IMR-90 (cell line): ENCODE measurements around the gene MLLT10. TPM values are rescaled to one million over a fixed set of nuclear protein-coding genes. Genes with fewer than 3 reads are reported as not detected.

Experiments
- ATAC-seq: fragments of 200-7000 bp; cut with Tn5 transposase; 2 replicates; pipeline ENCODE4 v1.9.1; 2020; ENCODE audit warnings: low read depth, mild to moderate bottlenecking, moderate library complexity
- BruUV-seq: library from RNA; stranded (reverse); fragments of 400-500 nt; replicated peaks from 2 replicates; lab custom pipeline; 2021; lab: Mats Ljungman, UMichigan
- CTCF ChIA-PET: fragments of 300-600 bp; formaldehyde crosslinking; extraction: SDS; loops from one replicate; lab custom pipeline; 2021; ENCODE audit warnings: antibody characterized with exemption; lab: Yijun Ruan, JAX
- POLR2A ChIA-PET: fragments of 300-600 bp; sonication (Branson Sonifier 250); formaldehyde crosslinking; loops from one replicate; lab custom pipeline; 2022; ENCODE audit warnings: antibody characterized with exemption; ENCODE audit not compliant: unreplicated experiment; lab: Charles Lee
- DNase-seq: peaks from one replicate; pipeline ENCODE4 v3.0.0; 2013
- H2AFZ ChIP-seq: replicated peaks from 2 replicates; pipeline ENCODE3; 2013; ENCODE audit warnings: low read length, mild to moderate bottlenecking; ENCODE audit not compliant: poor library complexity
- H2AK5ac ChIP-seq: 2 replicates; pipeline ENCODE4 v1.6.1; 2013; ENCODE audit warnings: low read depth, low read length, inconsistent platforms
- H2AK9ac ChIP-seq: replicated peaks from 2 replicates; pipeline ENCODE3; 2013; ENCODE audit warnings: mild to moderate bottlenecking, low read depth, low read length, moderate library complexity; ENCODE audit not compliant: poor library complexity
- H2BK120ac ChIP-seq: 2 replicates; pipeline ENCODE4 v1.6.1; 2013; ENCODE audit warnings: low read depth, low read length, inconsistent platforms
- H2BK15ac ChIP-seq: 3 replicates; pipeline ENCODE4 v1.6.1; 2013; ENCODE audit warnings: low read depth, low read length, inconsistent platforms
- H2BK20ac ChIP-seq: 2 replicates; pipeline ENCODE4 v1.6.1; 2013; ENCODE audit warnings: low read depth, mild to moderate bottlenecking, inconsistent platforms, low read length, moderate library complexity
- H2BK5ac ChIP-seq: 2 replicates; pipeline ENCODE4 v1.6.1; 2013; ENCODE audit warnings: mild to moderate bottlenecking, low read depth, low read length, inconsistent platforms; ENCODE audit not compliant: poor library complexity, severe bottlenecking
- H3K14ac ChIP-seq: replicated peaks from 2 replicates; pipeline ENCODE4 v1.6.1; 2013; ENCODE audit warnings: low read depth, low read length, inconsistent platforms
- H3K18ac ChIP-seq: 2 replicates; pipeline ENCODE4 v1.6.1; 2013; ENCODE audit warnings: low read depth, low read length, control low read depth
- H3K23ac ChIP-seq: 2 replicates; pipeline ENCODE4 v1.6.1; 2013; ENCODE audit warnings: low read depth, low read length, inconsistent platforms
- H3K27ac ChIP-seq: 2 replicates; pipeline ENCODE4 v1.5.1; 2013; ENCODE audit warnings: mild to moderate bottlenecking, control low read depth, low read length; ENCODE audit not compliant: insufficient read depth
- H3K27me3 ChIP-seq: 2 replicates; pipeline ENCODE4 v1.6.1; 2013; ENCODE audit warnings: low read length; ENCODE audit not compliant: control insufficient read depth, insufficient read depth
- H3K36me3 ChIP-seq: 2 replicates; pipeline ENCODE4 v1.6.1; 2013; ENCODE audit warnings: low read length, mixed read lengths; ENCODE audit not compliant: control insufficient read depth, insufficient read depth
- H3K4ac ChIP-seq: 2 replicates; pipeline ENCODE4 v1.6.1; 2013; ENCODE audit warnings: low read depth, low read length, inconsistent platforms
- H3K4me1 ChIP-seq: 2 replicates; pipeline ENCODE4 v1.6.1; 2013; ENCODE audit warnings: low read length, mixed read lengths; ENCODE audit not compliant: control insufficient read depth, insufficient read depth
- H3K4me2 ChIP-seq: 2 replicates; pipeline ENCODE4 v1.6.1; 2013; ENCODE audit warnings: low read depth, mild to moderate bottlenecking, control low read depth, low read length, moderate library complexity
- H3K4me3 ChIP-seq: 2 replicates; pipeline ENCODE4 v1.5.1; 2013; ENCODE audit warnings: low read depth, mild to moderate bottlenecking, control low read depth, low read length, moderate library complexity; ENCODE audit not compliant: insufficient read depth
- H3K56ac ChIP-seq: 2 replicates; pipeline ENCODE4 v1.6.1; 2013; ENCODE audit warnings: low read length, inconsistent platforms; ENCODE audit not compliant: insufficient read depth; ENCODE audit errors: extremely low read depth
- H3K79me1 ChIP-seq, 2 experiments: 2 replicates each; pipeline ENCODE4 v1.6.1; 2013; ENCODE audit warnings: low read length in 2 of 2, inconsistent platforms in 1 of 2, low read depth in 1 of 2
- H3K9ac ChIP-seq: 2 replicates; pipeline ENCODE4 v1.6.1; 2013; ENCODE audit warnings: low read depth, low read length, control low read depth
- H3K9me1 ChIP-seq: 2 replicates; pipeline ENCODE4 v1.6.1; 2013; ENCODE audit warnings: low read length, inconsistent platforms; ENCODE audit not compliant: insufficient read depth
- H3K9me3 ChIP-seq: 2 replicates; pipeline ENCODE4 v1.6.1; 2013; ENCODE audit warnings: low read length; ENCODE audit not compliant: control insufficient read depth, insufficient read depth
- H4K20me1 ChIP-seq: 2 replicates; pipeline ENCODE4 v1.6.1; 2013; ENCODE audit warnings: low read length, inconsistent platforms; ENCODE audit not compliant: insufficient read depth
- H4K5ac ChIP-seq: 2 replicates; pipeline ENCODE4 v1.6.1; 2013; ENCODE audit warnings: mild to moderate bottlenecking, low read depth, low read length, control low read depth
- H4K8ac ChIP-seq, 2 experiments: 2 replicates each; pipeline ENCODE4 v1.6.1; 2013; ENCODE audit warnings: low read depth in 2 of 2, low read length in 2 of 2, control low read depth in 1 of 2, inconsistent platforms in 1 of 2
- H4K91ac ChIP-seq: 2 replicates; pipeline ENCODE4 v1.6.1; 2013; ENCODE audit warnings: low read depth, low read length, inconsistent platforms; ENCODE audit not compliant: insufficient read depth
- BHLHE40 ChIP-seq: fragments of 150-350 bp; IDR thresholded peaks from 2 replicates; pipeline ENCODE4 v1.6.1; 2016; ENCODE audit warnings: mild to moderate bottlenecking, low read depth, low read length
- CEBPB ChIP-seq: IDR thresholded peaks from 2 replicates; pipeline ENCODE4 v1.6.1; 2012; ENCODE audit warnings: low read depth, low read length, improper control_type of control experiment
- CTCF ChIP-seq: conservative IDR thresholded peaks from 2 replicates; pipeline ENCODE4 v1.5.1; 2012; ENCODE audit warnings: mild to moderate bottlenecking, low read depth, low read length, improper control_type of control experiment
- MAFK ChIP-seq: IDR thresholded peaks from 2 replicates; pipeline ENCODE4 v1.6.1; 2012; ENCODE audit warnings: low read depth, low read length, improper control_type of control experiment
- MXI1 ChIP-seq: IDR thresholded peaks from 2 replicates; pipeline ENCODE4 v1.6.1; 2012; ENCODE audit warnings: low read depth, mild to moderate bottlenecking, low read length, moderate library complexity, borderline replicate concordance
- NFE2L2 ChIP-seq: fragments of 150-350 bp; IDR thresholded peaks from 2 replicates; pipeline ENCODE4 v1.6.1; 2016; ENCODE audit warnings: low read depth, mild to moderate bottlenecking, low read length
- RAD21 ChIP-seq: IDR thresholded peaks from 2 replicates; pipeline ENCODE4 v1.6.1; 2012; ENCODE audit warnings: low read length, improper control_type of control experiment
- WGBS, 2 experiments: methylation state at CpG; one replicate each; pipeline versions ENCODE4 v1.1.5 to v1.1.7; 2013; ENCODE audit warnings: missing lambda C conversion rate in 2 of 2; ENCODE audit not compliant: insufficient read length in 1 of 2; ENCODE audit errors: extremely low coverage in 2 of 2; 5-methylcytosine and 5-hydroxymethylcytosine counted together
- dilution Hi-C: fragments of 300-500 bp; cut with HindIII; formaldehyde crosslinking; loops from one replicate; pipeline ENCODE4 v1.14.3; 2018; ENCODE audit warnings: low sequenced_read_pairs; ENCODE audit not compliant: unreplicated experiment
- in situ Hi-C: fragments of 300-500 bp; cut with MboI; formaldehyde crosslinking; loops from 3 replicates; pipeline ENCODE4 v1.14.3; 2019; ENCODE audit warnings: low sequenced_read_pairs, inconsistent platforms, mixed read lengths
- intact Hi-C: fragments of 100-400 bp; cut with micrococcal nuclease; formaldehyde crosslinking; loops from 2 replicates; pipeline ENCODE4 v1.10.0; 2022
- polyA plus RNA-seq, 3 experiments: library from polyadenylated mRNA; depleted of rRNA; stranded (reverse); fragments of >200 nt; gene quantifications; 2 replicates each; pipeline ENCODE4 v1.2.3, GENCODE V29; 2012; ENCODE audit warnings: low replicate concordance in 1 of 3
- total RNA-seq: library from RNA; depleted of rRNA; stranded (reverse); fragments of >200 nt; gene quantifications from 2 replicates; pipeline ENCODE4 v1.2.3, GENCODE V29; 2012
- TF ChIP-seq, protein P1 (sequence below): fragments of 150-350 bp; IDR thresholded peaks from 2 replicates; pipeline ENCODE4 v1.6.1; 2017; ENCODE audit warnings: mild to moderate bottlenecking, antibody characterized with exemption, low read length, low read depth

The MLLT10 gene
- total and polyA plus RNA-seq, 2 of the 4 experiments (the other 2 are of a cell fraction), result 22.5 to 29.0 TPM

DNA sequence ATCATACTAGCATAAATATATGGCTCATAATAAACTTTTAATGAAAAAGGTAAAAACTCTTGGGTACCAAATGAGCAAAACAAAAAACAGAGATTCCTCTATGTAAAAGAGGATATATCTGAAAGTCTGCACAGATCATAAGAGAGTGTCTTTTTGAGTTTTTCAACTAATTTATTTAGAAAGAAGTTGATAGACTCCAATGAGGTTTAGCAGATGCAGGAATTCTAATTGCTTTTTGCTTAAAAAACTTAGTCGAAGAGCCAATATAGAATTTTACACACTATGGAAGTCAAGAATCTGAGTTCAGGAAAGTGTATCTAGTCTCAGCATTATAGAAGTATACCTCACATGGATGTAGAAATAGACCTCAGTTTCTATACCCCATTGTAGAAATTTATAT is 3.4 kb upstream of the MLLT10 start:
- TF ChIP-seq RAD21 (no peak), CTCF (no peak), BHLHE40 (no peak), MAFK (no peak), NFE2L2 (no peak), CEBPB (no peak), MXI1 (no peak)
- TF ChIP-seq, protein P1, sequence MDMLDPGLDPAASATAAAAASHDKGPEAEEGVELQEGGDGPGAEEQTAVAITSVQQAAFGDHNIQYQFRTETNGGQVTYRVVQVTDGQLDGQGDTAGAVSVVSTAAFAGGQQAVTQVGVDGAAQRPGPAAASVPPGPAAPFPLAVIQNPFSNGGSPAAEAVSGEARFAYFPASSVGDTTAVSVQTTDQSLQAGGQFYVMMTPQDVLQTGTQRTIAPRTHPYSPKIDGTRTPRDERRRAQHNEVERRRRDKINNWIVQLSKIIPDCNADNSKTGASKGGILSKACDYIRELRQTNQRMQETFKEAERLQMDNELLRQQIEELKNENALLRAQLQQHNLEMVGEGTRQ, result no peak
- H3K27me3 ChIP-seq, result no peaks in the 10 kb centered on the region

More for the DNA sequence above, 3.4 kb upstream of the MLLT10 start:
- Histone ChIP-seq H2AFZ (no peak overlapping the region), H2BK15ac (no peak overlapping the region), H3K36me3 (no peaks in the 10 kb centered on the region), H3K4me1 (0 out of 2 replicates have a peak, but pooled peaks cover 2% of the 10 kb centered on the region), H2AK9ac (no peak overlapping the region), H4K8ac (no peak overlapping the region), H4K91ac (no peak overlapping the region), H4K20me1 (peaks cover 3% of the 10 kb centered on the region; the same call in 1 of the 2 replicates), H3K9ac (no peak overlapping the region), H3K4me3 (no peak overlapping the region), H2AK5ac (no peak overlapping the region), H3K18ac (no peak overlapping the region), H3K79me1 (peaks cover 2 to 7% of the 10 kb centered on the region in 2 experiments; a peak in 3 of 4 replicates), H2BK5ac (no peak overlapping the region), H4K5ac (no peak overlapping the region), H3K4me2 (no peak overlapping the region), H3K14ac (no peak overlapping the region), H3K9me1 (no peaks in the 10 kb centered on the region), H3K9me3 (no peaks in the 10 kb centered on the region), H3K56ac (no peak overlapping the region), H3K27ac (no peak overlapping the region), H2BK20ac (no peak overlapping the region), H3K4ac (no peak overlapping the region), H3K23ac (no peak overlapping the region), H2BK120ac (no peak overlapping the region)
- dilution Hi-C loops, result no loop called here
- ChIA-PET POLR2A (no interaction called here), CTCF (no interaction called here)
- in situ Hi-C loops, result no loop called here
- intact Hi-C loops, result no loop called here
- no TSS peak for BruUV-seq
- DNase-seq, result no peak
- WGBS, 2 experiments, result no CpG with 5 or more reads among the region's 1 CpG
- no peak for ATAC-seq
